ENCODE data around the gene CCL27. TPM values are rescaled to one million over a fixed set of nuclear protein-coding genes. Genes with fewer than 3 reads are reported as not detected.

Gene CCL27
- total RNA-seq, 1 donor from 2014 or later: 0.52 TPM

- Histone ChIP-seq H3K36me3 (ENCODE audit: insufficient read depth, low read length) (no peaks in the 10 kb centered on the region), H3K27me3 (ENCODE audit: insufficient read depth, low read length) (peaks cover 60% of the 10 kb centered on the region), H3K79me2 (ENCODE audit: insufficient read depth, low read length) (no peaks in the 10 kb centered on the region), H2AFZ (ENCODE audit: low read depth, low read length) (no peak overlapping the region), H3K9me3 (ENCODE audit: insufficient read depth, low read depth, low read length) (no peaks in the 10 kb centered on the region), H3K4me3 (ENCODE audit: insufficient read depth, low read depth, low read length) (no peak overlapping the region), H4K20me1 (ENCODE audit: insufficient read depth, low read length) (peaks cover 15% of the 10 kb centered on the region), H3K27ac (ENCODE audit: low read depth, low read length) (no peak overlapping the region), H3K4me1 (ENCODE audit: insufficient read depth, low read length) (peaks cover 4% of the 10 kb centered on the region), H3K9ac (ENCODE audit: low read length) (no peak overlapping the region), H3K4me2 (ENCODE audit: low read length) (peak overlapping the region; percentile 80)
- H3K27ac Mint-ChIP-seq (ENCODE audit: unreplicated experiment): no peak overlapping the region
- FAIRE-seq: no peak
- H3K4me1 Mint-ChIP-seq (ENCODE audit: low read depth, unreplicated experiment): peaks cover 1% of the 10 kb centered on the region
- peaks cover 64% of the 10 kb centered on the region for H3K27me3 Mint-ChIP-seq (ENCODE audit: low read depth, unreplicated experiment)
- H3K36me3 Mint-ChIP-seq (ENCODE audit: low read depth, unreplicated experiment): no peaks in the 10 kb centered on the region
- no peak for DNase-seq (ENCODE audit: low read depth)
- TF ChIP-seq CTCF (IDR thresholded peaks at IDR 0.05; ENCODE audit: insufficient read depth, low read depth, low read length) (no peak), EZH2 (IDR thresholded peaks at IDR 0.05; ENCODE audit: insufficient read depth, low read length) (no peak)
- peak overlapping the region; percentile 23 for H3K4me3 Mint-ChIP-seq (ENCODE audit: unreplicated experiment)
- no peaks in the 10 kb centered on the region for H3K9me3 Mint-ChIP-seq (ENCODE audit: unreplicated experiment)
Observed at GRCh38 chr9:34629491-34629808, 33.0 kb downstream of the CCL27 start.

- peaks cover 1% of the 10 kb centered on the region for H3K4me1 Mint-ChIP-seq (ENCODE audit: low read depth, unreplicated experiment)
- TF ChIP-seq CTCF (IDR thresholded peaks at IDR 0.05; ENCODE audit: insufficient read depth, low read depth, low read length) (no peak), EZH2 (IDR thresholded peaks at IDR 0.05; ENCODE audit: insufficient read depth, low read length) (peak; percentile 81)
- no peaks in the 10 kb centered on the region for H3K36me3 ChIP-seq (ENCODE audit: insufficient read depth, low read length)
- peak within 1 kb of the TSS; percentile 52 for H2AFZ ChIP-seq (ENCODE audit: low read depth, low read length)
- H3K4me1 ChIP-seq (ENCODE audit: insufficient read depth, low read length): peaks cover 4% of the 10 kb centered on the region
- H4K20me1 ChIP-seq (ENCODE audit: insufficient read depth, low read length): peaks cover 9% of the 10 kb centered on the region
- H3K27me3 Mint-ChIP-seq (ENCODE audit: low read depth, unreplicated experiment): peaks cover 67% of the 10 kb centered on the region
- H3K4me2 ChIP-seq (ENCODE audit: low read length): peak within 1 kb of the TSS; percentile 80
- H3K36me3 Mint-ChIP-seq (ENCODE audit: low read depth, unreplicated experiment): no peaks in the 10 kb centered on the region
- H3K4me3 Mint-ChIP-seq (ENCODE audit: unreplicated experiment): peak within 1 kb of the TSS; percentile 70
- H3K9me3 ChIP-seq (ENCODE audit: insufficient read depth, low read depth, low read length): no peaks in the 10 kb centered on the region
- FAIRE-seq (no peak), DNase-seq (ENCODE audit: low read depth) (no peak)
- peak within 1 kb of the TSS; percentile 37 for H3K4me3 ChIP-seq (ENCODE audit: insufficient read depth, low read depth, low read length)
- no peaks in the 10 kb centered on the region for H3K79me2 ChIP-seq (ENCODE audit: insufficient read depth, low read length)
- H3K27me3 ChIP-seq (ENCODE audit: insufficient read depth, low read length): peaks cover 64% of the 10 kb centered on the region
- no peak within 1 kb of the TSS for H3K9ac ChIP-seq (ENCODE audit: low read length)
- no peak within 1 kb of the TSS for H3K27ac ChIP-seq (ENCODE audit: low read depth, low read length)
- no peak within 1 kb of the TSS for H3K27ac Mint-ChIP-seq (ENCODE audit: unreplicated experiment)
- no peaks in the 10 kb centered on the region for H3K9me3 Mint-ChIP-seq (ENCODE audit: unreplicated experiment)
Observed at GRCh38 chr9:34628656-34629490, 33.6 kb downstream of the CCL27 start, which contains the start of gene ARID3C. Gene ARID3C (minus strand): TSS chr9:34629066. CDS start chr9:34628014, 1,052 bp downstream.

All from astrocyte (in vitro differentiated cells and primary cell).